Measurements from ENCODE around the gene RFPL2.

The RFPL2 gene

DNA sequence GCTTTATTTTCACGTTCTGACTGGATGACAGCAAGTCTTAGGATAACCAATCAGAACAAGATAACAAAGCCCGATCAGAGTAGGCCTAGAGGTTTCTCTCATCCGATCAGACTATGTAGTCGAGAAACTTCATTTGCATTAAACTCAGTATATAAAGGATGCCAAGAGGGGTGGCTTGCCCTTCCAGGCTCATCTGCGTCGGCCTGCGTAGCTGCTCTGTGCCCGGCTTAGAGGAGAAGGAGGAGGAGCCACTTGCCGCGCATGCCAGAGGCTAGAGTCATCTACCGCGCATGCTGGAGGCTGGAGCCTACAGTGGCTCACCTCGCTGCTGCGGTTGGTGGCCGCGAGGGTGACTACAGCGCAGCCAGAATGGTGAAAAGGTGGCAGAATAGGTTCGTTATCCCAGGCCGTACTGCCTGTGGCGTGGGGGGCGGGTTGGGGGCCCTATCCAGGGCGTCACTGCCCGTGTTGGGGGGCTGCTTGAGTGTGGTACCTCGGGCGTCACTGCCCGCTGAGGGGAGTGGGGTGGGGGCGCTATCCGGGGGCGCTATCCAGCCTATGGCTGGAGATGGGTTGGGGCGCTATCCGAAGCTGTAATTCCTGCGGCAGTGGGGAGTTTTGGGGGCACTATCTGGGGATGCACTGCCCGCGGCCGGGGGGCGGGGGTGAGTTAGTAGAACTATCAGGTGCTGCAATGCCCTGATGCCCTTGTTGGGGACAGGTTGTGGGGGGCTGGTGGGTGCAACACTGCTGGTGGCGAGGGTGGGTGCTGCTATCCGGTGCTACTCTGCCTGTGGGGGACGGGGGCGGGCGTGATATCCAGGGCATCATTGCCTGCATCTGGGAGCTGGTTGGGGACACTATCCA lies at the start of gene RFPL2:
TSS of gene RFPL2 (minus strand) at position 218 of the 867 bp plus-strand sequence. CDS start 2,622 bp downstream, outside the sequence.
- DNase-seq (ENCODE audit: low spot score): no peak

DNA sequence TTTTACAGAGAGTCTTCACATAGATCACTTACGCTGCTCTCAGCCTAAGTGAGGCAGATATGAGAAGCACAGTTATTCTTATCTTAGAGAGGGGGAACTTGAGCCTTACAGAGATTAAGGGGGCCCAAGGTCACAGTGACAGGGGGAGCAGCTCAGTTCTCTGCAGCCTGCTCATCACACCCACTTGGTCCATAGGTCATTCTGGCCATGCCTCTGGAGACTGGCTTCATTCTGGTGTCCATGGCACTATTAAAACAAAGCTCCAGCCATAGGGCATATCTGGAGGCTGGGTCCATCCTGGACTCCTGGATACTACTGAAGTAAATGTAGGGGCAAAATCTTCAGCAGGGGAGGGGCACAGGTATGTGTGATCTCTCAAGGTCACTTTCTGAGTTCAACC lies 44.4 kb upstream of the RFPL2 start:
- no peak for DNase-seq (ENCODE audit: low spot score)

DNA sequence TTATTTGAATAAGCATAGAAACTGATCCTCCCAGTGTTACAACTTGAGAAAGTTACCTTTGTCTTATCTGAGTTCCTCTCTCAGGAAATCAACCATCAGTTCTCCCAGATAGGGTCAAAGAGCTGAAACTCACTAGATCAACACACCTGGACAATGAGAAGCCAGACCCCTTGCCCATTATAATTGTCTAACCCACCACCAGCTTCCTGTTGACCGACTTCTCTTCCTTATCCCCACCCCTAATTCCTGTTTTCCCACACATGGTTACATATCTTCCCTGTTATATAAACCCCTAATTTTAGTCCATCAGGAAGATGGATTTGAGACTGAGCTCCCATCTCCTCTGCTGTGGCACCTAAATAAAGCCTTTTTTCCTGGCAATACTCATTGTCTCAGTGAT lies 43.4 kb upstream of the RFPL2 start:
- no peak for DNase-seq (ENCODE audit: low spot score)

DNA sequence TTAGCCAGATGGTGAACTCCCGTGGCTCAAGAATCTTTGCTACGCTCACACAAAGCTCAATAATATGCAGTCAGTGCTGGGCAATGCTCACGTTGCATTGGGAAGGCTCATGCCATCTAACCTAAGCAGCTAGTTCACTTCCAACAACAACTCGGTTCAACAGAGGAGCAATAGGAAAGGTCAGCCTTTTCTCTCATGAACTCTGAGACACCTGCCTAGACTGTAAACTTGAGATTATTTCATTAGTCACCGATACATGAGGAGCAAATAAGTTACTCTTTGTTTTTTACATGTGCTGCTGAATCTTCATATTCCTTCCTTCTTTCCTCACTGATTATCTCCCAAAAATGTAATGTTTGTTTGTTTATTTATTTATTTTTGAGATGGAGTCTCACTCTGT lies 41.3 kb upstream of the RFPL2 start:
- DNase-seq (ENCODE audit: low spot score): no peak

DNA sequence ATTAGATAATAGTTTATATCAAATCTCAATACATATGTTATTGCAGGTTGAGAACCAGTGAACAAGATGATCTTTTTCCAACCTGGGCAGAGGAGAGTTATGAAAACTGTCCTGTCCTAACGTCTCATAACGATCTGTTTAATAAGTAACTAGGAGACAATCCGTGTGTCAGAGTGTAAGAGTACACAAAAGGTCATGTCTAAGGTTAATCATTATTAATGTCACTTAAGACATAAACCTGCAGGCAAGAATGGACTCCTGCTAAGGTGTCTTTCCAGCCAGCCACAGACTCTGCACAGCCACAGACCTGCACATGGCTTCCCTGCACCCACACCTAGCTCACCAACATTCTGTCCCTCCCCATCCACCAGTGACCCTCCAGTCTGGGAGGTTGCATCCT lies 40.2 kb upstream of the RFPL2 start:
- DNase-seq (ENCODE audit: low spot score): no peak

DNA sequence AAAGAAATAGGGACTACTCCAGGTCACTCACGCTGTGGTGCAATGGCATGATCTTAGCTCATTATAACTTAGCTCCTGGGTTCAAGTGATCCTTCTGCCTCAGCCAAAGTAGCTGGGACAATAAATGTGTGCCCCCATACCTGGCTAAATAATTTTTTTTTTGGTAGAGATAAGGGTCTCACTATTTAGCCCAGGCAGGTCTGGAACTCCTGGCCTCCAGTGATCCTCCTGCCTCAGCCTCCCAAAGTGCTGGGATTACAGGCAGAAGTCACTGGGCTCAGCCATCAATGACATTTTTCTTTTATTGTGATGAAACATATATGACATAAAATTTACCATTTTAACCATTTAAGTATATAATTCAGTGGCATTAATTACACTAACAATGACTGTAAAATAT lies 39.7 kb upstream of the RFPL2 start:
- DNase-seq (ENCODE audit: low spot score): no peak

DNA sequence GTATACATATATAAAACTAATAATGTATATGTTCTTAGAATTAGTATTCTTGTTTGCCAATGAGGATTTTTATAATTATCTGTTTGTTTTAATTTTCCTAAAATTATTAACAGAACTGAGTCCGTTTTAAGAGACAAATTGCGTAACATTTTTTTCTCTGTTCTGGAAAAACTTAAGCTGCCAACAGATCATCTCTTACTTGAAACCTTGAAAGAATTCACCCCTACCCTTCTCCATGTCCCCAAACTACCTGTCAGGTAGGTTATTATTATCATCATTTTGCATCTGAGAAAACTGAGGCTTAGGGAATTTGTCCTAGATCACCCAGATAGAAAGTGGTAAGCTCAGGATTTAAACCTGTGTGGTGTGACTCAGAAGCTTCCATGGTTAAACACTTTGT lies 35.6 kb upstream of the RFPL2 start:
- no peak for DNase-seq (ENCODE audit: low spot score)

DNA sequence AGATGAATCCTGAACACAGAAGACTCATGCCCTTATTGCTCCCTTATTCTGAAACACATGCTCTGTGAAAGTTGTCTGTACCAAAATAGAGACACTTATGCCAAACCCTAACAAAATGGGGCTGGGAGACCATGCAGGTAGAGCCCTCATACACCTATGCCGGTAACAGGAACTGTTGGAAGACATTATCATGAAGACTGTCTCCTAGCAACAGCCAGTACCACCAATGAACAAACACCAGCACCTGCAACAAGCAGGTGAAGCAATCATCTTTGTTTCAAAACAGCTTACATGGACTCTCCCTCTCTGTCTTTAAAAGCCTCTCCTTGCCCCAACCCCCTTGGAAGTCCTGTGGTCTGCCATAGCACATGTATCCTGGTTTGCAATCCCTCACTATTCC lies 33.0 kb upstream of the RFPL2 start:
- no peak for DNase-seq (ENCODE audit: low spot score)

DNA sequence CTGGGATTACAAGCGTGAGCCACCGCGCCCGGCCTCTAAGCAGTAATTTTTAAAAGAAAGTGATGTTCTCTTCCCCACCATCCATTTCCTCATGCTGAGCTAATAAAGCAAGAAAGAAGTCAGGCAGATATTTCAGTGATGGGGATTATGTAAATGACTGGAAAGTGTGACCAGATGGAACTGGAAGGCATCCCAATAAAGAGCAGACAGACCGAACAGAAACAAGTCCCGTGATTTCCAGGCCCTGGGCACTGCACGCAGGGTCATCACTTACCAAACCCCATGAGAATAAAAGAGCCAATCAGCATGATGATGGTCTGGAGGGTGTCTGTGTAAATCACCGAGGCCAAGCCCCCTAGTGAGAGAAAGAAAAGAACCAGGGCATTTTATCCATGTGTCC lies 32.1 kb upstream of the RFPL2 start:
- no peak for DNase-seq (ENCODE audit: low spot score)

DNA sequence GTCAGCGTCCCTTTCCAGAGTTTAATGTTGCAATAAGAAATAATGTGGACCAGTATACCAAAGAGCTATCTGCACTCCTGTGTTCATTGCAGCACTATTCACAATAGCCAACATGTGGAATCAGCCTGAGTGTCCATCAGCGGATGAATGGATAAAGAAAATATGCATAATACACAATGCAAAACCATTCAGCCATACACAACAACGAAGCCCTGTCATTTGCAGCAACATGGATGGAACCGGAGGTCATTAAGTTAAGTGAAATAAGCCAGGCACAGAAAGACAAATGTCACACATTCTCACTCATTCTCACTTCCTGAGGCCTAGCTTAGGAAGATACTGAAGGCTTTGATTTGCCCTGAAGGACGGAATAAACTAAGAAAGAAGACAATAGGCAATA lies 28.2 kb upstream of the RFPL2 start:
- no peak for DNase-seq (ENCODE audit: low spot score)

DNA sequence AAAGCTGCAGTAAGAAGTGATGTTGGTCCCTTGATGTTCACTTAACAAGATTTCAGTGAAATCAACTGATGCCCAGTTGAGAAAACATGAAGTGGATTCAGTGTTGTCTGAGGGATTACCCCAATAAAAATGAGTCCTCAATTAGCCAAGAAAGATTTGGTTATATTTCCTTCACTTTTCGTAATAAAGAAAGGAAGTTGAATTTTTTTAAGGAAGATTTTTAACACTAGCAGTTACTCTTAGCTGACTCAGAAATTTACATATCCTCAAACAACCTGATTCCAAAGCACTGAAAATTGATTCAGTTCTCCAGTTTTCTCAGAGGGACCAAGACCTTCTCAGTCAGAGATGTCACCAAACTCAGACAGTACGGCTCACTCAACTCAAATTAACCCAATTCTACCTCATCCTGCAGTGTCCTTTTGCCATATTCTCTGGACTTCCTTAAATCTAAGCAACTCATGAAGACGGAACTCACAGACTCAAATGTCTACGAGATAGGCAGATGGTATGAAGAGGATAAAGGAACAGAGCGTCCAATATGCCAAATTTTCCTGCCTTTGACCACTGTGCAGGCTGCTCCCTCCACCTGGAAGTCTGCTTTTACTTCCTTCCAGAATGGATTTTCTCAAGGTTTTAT lies 27.4 kb upstream of the RFPL2 start:
- no peak for DNase-seq (ENCODE audit: low spot score)

DNA sequence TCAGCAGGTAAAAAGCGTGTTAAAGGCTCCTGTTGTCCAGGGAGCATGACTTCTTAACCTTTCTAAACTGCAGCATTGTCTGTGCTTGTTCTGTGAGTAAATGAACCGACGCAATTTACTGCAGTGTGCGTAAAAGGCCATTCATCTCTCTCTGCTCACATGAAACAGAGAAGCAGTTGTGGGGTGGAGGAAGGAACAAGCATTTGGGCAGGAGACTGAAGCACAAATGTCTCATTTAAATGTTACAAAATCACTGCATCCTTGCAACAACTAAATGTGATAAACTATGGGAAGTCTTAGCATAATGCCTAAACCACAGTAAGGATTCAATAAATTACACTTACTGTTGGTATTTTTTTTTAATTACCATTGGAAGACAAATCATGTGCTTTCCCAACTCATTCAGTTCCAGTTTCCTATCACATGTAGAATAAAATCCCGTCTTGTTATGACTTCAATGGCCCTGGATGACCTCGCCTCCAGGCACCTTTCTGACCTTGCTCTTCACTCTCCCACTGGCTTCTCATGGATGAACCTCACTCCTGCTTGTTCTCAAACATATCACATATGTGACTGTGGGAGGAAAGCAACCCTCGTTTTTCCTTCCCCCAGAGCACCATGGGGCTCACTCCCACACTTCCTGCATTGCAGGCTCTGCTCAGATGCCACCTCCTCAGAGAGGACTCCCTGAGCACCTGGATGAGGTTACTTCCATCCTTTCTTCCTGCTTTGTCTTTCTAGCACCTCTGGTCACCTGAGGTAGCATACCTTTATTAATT lies 21.6 kb upstream of the RFPL2 start:
- DNase-seq (ENCODE audit: low spot score): no peak

DNA sequence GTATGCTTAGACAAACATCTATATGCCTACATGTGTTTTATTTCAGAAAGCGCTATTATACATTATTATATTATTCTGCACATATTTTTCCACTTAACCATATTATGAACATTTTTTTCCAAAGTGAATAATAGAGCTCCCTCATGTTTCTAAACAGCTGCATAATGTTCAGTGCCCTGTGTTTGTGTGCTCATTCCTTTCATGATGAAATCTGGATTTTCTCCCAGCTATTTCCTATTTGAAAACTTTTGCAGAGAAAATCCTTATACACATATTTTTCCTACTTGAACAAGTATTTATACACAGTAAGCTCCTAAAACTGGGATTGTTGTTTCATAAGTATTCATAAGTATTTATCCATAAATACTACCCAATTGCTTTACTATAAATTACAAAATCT lies 18.1 kb upstream of the RFPL2 start:
- DNase-seq (ENCODE audit: low spot score): no peak

DNA sequence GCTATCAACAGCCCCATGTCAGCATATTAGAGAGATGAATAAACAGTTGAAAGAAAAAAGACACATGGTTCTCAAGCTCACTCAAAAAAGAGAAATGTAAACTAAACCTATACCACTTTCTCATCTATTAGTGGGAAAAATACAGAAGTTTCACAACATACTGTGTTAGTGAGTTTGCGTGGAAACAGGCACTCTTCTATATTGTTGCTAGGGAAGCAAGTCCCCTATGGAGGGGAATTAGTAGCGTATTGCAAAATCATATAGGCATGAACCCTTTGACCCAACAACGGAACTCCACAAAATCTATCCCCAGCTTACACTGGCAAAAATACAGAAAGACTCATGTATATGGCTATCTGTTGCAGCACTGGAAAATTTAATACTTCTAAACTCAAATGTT lies 14.2 kb upstream of the RFPL2 start:
- DNase-seq (ENCODE audit: low spot score): no peak

DNA sequence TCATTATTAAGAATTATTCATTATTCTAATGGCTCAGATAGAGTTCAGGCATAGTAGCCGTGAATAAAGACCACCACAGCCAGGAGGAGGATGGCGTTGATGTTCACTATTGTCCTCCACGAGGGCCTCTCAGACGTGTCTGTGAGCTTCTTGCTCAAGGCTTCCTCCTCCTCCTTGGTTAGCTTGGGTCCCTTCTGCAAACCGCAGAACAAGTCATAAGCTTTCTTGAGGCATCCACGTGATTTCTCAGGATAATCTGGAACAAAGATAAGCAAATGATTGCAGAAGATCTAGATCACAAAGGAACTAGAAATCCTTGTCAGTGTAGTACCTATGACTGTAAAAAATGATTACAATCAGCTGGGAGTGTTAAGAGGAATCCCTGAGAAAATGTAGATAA lies 13.6 kb upstream of the RFPL2 start:
- no peak for DNase-seq (ENCODE audit: low spot score)

DNA sequence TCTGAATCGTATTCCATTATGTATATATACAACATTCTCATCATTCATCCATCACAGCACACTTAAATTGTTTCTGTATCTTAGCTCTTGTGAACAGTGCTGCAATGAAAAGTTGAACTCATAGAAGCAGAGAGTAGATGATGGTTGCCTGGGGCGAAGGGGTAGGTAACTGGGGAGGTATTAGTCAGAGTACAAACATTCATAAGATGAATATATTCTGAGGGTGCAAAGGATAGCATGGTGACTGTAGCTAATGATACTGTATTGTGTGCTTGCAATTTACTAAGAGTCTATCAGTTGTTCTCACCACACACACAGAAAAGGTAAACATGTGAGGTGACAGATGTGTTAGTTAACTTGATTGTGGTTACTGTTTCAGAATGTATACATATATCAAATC lies 12.6 kb upstream of the RFPL2 start:
- no peak for DNase-seq (ENCODE audit: low spot score)

DNA sequence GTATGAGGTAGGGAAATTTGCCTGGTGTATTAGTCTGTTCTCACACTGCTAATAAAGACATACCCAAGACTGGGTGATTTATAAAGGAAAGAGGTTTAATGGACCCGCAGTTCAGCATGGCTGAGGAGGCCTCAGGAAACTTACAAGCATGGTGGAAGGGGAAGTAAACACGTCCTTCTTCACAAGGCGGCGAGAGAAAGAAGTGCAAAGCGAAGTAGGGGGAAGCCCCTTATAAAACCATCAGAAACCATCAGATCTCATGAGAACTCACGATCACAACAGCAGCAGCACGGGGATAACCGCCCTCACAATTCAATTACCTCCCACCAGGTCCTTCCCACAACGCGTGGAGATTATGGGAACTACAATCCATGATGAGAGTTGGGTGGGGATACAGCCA lies 12.0 kb upstream of the RFPL2 start:
- no peak for DNase-seq (ENCODE audit: low spot score)

DNA sequence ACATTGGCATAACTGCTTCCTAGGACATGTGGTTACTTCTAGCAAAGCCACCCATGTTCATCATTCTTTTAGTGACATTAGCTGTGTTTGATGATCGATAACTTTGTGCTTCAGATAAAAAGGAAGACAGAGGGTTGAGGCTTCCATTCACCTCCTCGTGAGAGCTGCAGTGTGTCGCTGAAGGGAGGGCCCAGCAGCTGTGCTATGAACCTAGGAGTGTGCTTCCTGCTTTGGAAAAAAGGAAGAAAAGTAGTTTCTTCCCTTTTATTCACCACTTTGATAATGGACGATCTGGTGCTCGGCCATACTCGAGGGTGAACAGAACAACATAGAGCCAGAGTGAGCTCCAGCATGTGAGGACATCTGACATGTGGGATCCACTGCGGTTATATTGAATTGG lies 6.1 kb upstream of the RFPL2 start:
- DNase-seq (ENCODE audit: low spot score): no peak

DNA sequence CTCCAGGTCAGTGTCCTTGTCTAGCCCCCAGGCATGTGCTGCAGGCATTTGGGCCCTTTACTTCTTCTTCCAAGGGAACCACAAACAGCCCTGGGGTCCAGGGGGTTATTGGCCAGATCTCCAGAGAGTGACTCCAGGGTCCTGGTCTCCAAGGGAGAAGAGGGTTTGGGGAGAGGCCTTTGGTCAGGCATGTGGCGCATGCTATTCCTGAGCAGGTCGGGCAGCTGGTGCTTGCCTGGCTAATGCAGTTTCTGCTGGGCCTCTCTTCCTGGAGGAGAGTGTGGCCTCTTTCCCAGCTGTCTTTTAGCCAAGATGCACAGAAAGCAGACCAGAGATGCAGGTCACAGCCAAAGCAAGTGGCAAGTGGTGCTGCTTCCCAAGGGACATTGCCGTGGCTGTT lies 3.8 kb upstream of the RFPL2 start:
- no peak for DNase-seq (ENCODE audit: low spot score)

DNA sequence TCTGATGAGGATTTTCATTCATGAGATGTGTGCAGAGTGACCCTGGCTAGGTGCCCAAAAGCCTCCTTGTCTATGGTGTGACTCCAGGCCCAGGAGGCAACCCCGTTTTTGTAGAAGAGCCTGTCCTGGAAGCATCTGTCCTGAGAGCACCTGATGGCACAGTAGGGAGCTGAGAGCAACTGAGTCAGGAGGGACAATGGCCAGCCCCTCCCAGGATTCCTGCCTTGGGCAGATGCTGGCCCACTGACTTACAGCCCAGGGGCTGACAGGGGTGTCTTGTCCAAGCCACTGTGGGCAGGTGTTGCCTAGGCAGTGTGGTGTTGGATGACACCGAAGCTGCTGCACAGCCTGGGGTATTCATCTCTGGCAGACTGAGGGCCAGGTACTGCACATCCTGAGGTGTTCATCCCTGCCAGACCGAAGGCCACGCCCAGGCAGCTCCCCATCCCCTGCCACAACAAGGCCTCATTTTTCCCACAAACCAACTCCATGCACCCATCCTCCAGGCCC lies 3.2 kb upstream of the RFPL2 start:
- no peak for DNase-seq (ENCODE audit: low spot score)

DNA sequence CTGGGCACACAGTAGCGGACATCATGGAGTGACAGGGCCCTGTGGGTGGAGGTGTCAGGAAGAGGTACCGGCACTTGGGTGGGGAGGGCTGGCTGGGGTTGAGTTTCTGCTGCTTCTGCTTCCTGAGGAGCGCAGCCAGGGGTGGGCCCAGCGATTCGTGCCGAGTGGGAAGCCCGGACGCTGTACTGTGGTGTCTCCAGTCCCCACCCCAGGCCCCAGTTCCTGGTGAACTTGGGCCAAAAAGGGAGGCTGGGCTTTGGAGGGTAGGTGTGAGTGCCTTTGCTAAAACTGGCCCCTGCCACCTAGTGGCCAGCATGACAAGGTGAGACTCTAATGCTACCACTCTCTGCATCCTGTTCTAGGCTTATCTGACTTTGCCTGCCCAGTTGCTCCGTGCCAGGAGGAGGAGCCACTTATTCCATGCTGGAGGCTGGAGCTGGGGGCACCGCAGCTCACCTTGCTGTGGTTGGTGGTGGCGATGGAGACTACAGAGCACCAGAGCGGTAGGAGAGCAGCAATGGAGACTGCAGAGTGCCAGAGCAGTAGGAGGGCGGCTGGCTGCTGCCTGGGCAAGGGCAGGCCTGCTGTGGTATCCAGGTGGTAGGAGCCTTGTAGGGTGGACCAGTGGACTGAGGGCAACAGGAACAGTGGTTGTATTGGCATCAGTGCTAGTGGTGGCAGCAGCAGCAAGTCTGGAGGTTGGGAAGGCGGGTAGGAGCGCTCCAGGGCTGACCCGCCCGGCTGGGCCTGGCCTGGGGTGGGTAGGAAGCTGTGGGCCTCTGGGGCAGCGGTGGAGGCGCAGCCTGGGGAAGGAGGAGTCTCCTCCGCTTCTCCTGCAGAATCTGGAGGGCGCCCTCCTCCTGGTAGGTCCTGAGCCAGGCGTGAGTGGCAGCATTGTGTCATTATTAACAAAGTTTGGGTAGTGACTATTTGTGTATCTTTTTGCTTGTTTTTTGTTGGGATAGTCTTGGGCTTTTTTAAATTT lies 2.2 kb upstream of the RFPL2 start:
- peak; percentile 10 for DNase-seq (ENCODE audit: low spot score)

Measured in kidney capillary endothelial cell (primary cell).